Neuronal stem cell (in vitro differentiated cells): ENCODE results near the gene RESF1.

Experiments used
- DNase-seq: peaks from one replicate; pipeline ENCODE4 v3.0.0-alpha.2; 2013; ENCODE audit warnings: low spot score
- H2AFZ ChIP-seq: one replicate; pipeline ENCODE4 v1.6.1; 2013; ENCODE audit warnings: mild to moderate bottlenecking, low read length, inconsistent platforms
- H2AK5ac ChIP-seq: 2 replicates; pipeline ENCODE4 v1.6.1; 2013; ENCODE audit warnings: low read depth, mild to moderate bottlenecking, inconsistent platforms, low read length, moderate library complexity, mixed read lengths
- H2BK120ac ChIP-seq: 2 replicates; pipeline ENCODE4 v1.6.1; 2013; ENCODE audit warnings: low read depth, mild to moderate bottlenecking, inconsistent platforms, low read length, moderate library complexity, mixed read lengths
- H2BK12ac ChIP-seq: one replicate; pipeline ENCODE4 v1.6.1; 2013; ENCODE audit warnings: low read length, inconsistent platforms
- H2BK15ac ChIP-seq: 2 replicates; pipeline ENCODE4 v1.6.1; 2013; ENCODE audit warnings: mild to moderate bottlenecking, low read length, inconsistent platforms, mixed read lengths
- H2BK5ac ChIP-seq: one replicate; pipeline ENCODE4 v1.6.1; 2013; ENCODE audit warnings: inconsistent platforms, mild to moderate bottlenecking, low read length, moderate library complexity
- H3K14ac ChIP-seq: one replicate; pipeline ENCODE4 v1.6.1; 2013; ENCODE audit warnings: low read length, inconsistent platforms
- H3K18ac ChIP-seq: 2 replicates; pipeline ENCODE4 v1.6.1; 2013; ENCODE audit warnings: low read length, inconsistent platforms
- H3K23ac ChIP-seq: 2 replicates; pipeline ENCODE4 v1.6.1; 2013; ENCODE audit warnings: low read depth, mild to moderate bottlenecking, mixed read lengths, low read length, inconsistent platforms; ENCODE audit not compliant: poor library complexity
- H3K27ac ChIP-seq: replicated peaks from 3 replicates; pipeline ENCODE4 v1.5.1; 2013; ENCODE audit warnings: low read length, inconsistent platforms
- H3K27me3 ChIP-seq, 3 experiments: 2 replicates each; pipeline ENCODE4 v1.6.1; 2013; ENCODE audit warnings: low read length in 3 of 3, mild to moderate bottlenecking in 2 of 3, inconsistent platforms in 1 of 3, low read depth in 1 of 3, mixed read lengths in 1 of 3, moderate library complexity in 1 of 3; ENCODE audit not compliant: control insufficient read depth in 3 of 3, insufficient read depth in 3 of 3
- H3K36me3 ChIP-seq, 2 donors: replicated peaks in 1 of 2; 2 replicates each; pipeline ENCODE4 v1.6.1; 2013; ENCODE audit warnings: low read length in 2 of 2; ENCODE audit not compliant: control insufficient read depth in 2 of 2, insufficient read depth in 2 of 2
- H3K4ac ChIP-seq: 2 replicates; pipeline ENCODE4 v1.6.1; 2013; ENCODE audit warnings: inconsistent platforms, mild to moderate bottlenecking, low read length, moderate library complexity
- H3K4me1 ChIP-seq, 2 donors: 1 replicate in 1 of 2; 2 replicates in 1 of 2; pipeline ENCODE4 v1.6.1; 2013; ENCODE audit warnings: low read length in 2 of 2, low read depth in 1 of 2; ENCODE audit not compliant: control insufficient read depth in 2 of 2, insufficient read depth in 1 of 2
- H3K4me2 ChIP-seq: one replicate; pipeline ENCODE4 v1.6.1; 2013; ENCODE audit warnings: mild to moderate bottlenecking, low read length, inconsistent platforms; ENCODE audit not compliant: insufficient read depth, poor library complexity, severe bottlenecking
- H3K4me3 ChIP-seq, 2 donors: 2 replicates each; pipeline ENCODE4 v1.5.1; 2013; ENCODE audit warnings: low read length in 2 of 2, mild to moderate bottlenecking in 2 of 2, inconsistent platforms in 1 of 2, moderate library complexity in 1 of 2
- H3K79me1 ChIP-seq: one replicate; pipeline ENCODE4 v1.6.1; 2013; ENCODE audit warnings: low read depth, mild to moderate bottlenecking, inconsistent platforms, low read length, moderate library complexity
- H3K9ac ChIP-seq: one replicate; pipeline ENCODE4 v1.6.1; 2013; ENCODE audit warnings: mild to moderate bottlenecking, low read depth, low read length, inconsistent platforms; ENCODE audit not compliant: poor library complexity
- H3K9me3 ChIP-seq, 2 donors: replicated peaks in 1 of 2; 2 replicates each; pipeline versions ENCODE3 to v1.6.1; 2013; ENCODE audit warnings: low read length in 2 of 2, mild to moderate bottlenecking in 2 of 2, inconsistent platforms in 1 of 2, low read depth in 1 of 2, mixed read lengths in 1 of 2, moderate library complexity in 1 of 2; ENCODE audit not compliant: control insufficient read depth in 2 of 2, insufficient read depth in 1 of 2
- H4K8ac ChIP-seq: one replicate; pipeline ENCODE4 v1.6.1; 2013; ENCODE audit warnings: low read depth, mild to moderate bottlenecking, inconsistent platforms, low read length, moderate library complexity
- H4K91ac ChIP-seq: one replicate; pipeline ENCODE4 v1.6.1; 2013; ENCODE audit warnings: low read length, low read depth, mild to moderate bottlenecking, inconsistent platforms; ENCODE audit not compliant: poor library complexity
- WGBS, 2 donors: extraction: QIAGEN DNeasy Blood & Tissue Kit; methylation state at CpG; one replicate each; pipeline ENCODE4 v1.1.7; 2013; ENCODE audit warnings: missing lambda C conversion rate in 2 of 2, mixed read lengths in 1 of 2; ENCODE audit not compliant: insufficient read length in 2 of 2, insufficient replicate concordance in 1 of 2; ENCODE audit errors: extremely low coverage in 2 of 2; 5-methylcytosine and 5-hydroxymethylcytosine counted together

RESF1 gene

GRCh38 chr12:31952418-31952817 lies 6.8 kb upstream of the RESF1 start:
- H2BK12ac ChIP-seq, result no peak overlapping the region
- no CpG with 5 or more reads among the region's 5 CpGs for WGBS, 2 donors

GRCh38 chr12:31954925-31955858 lies 4.0 kb upstream of the RESF1 start:
- H3K9me3 ChIP-seq, result no peaks in the 10 kb centered on the region
- H2BK5ac ChIP-seq, result no peak overlapping the region
- no peak overlapping the region for H3K14ac ChIP-seq
- no peak overlapping the region for H3K9ac ChIP-seq
- H2AFZ ChIP-seq, result no peak overlapping the region
- no peak overlapping the region for H3K27ac ChIP-seq
- DNase-seq, result no peak
- no peaks in the 10 kb centered on the region for H3K79me1 ChIP-seq
- H3K4me1 ChIP-seq, result no peaks in the 10 kb centered on the region
- no CpG with 5 or more reads among the region's 7 CpGs for WGBS, 2 donors
- H2BK15ac ChIP-seq, result no peak overlapping the region
- H2AK5ac ChIP-seq, result no peak overlapping the region
- no peak overlapping the region for H3K4ac ChIP-seq
- no peak overlapping the region for H3K23ac ChIP-seq
- no peak overlapping the region for H2BK120ac ChIP-seq
- no peak overlapping the region for H3K18ac ChIP-seq
- no peak overlapping the region for H4K8ac ChIP-seq
- H3K36me3 ChIP-seq, result no peaks in the 10 kb centered on the region
- H3K4me3 ChIP-seq, result no peak overlapping the region
- no peak overlapping the region for H2BK12ac ChIP-seq
- H4K91ac ChIP-seq, result no peak overlapping the region
- H3K27me3 ChIP-seq, result no peaks in the 10 kb centered on the region
- no peak overlapping the region for H3K4me2 ChIP-seq

More at GRCh38 chr12:31952418-31952817, 6.8 kb upstream of the RESF1 start:
- Histone ChIP-seq H4K8ac (no peak overlapping the region), H2BK5ac (no peak overlapping the region), H3K79me1 (no peaks in the 10 kb centered on the region), H3K27ac (no peak overlapping the region), H2AFZ (no peak overlapping the region), H3K23ac (no peak overlapping the region), H3K4ac (no peak overlapping the region), H3K4me2 (no peak overlapping the region), H3K36me3 (no peaks in the 10 kb centered on the region), H3K9ac (no peak overlapping the region), H4K91ac (no peak overlapping the region), H3K9me3 (no peaks in the 10 kb centered on the region), H3K4me1 (no peaks in the 10 kb centered on the region), H3K27me3 (no peaks in the 10 kb centered on the region), H3K14ac (no peak overlapping the region), H3K4me3 (no peak overlapping the region), H3K18ac (no peak overlapping the region), H2AK5ac (no peak overlapping the region), H2BK120ac (no peak overlapping the region), H2BK15ac (no peak overlapping the region)
- DNase-seq, result no peak

- H3K9ac ChIP-seq, result no peak overlapping the region
- H3K4me2 ChIP-seq, result peak overlapping the region; percentile 95
- WGBS, 2 donors, result no CpG with 5 or more reads among the region's 10 CpGs
- H2BK120ac ChIP-seq, result no peak overlapping the region
- H3K4me1 ChIP-seq, result peaks cover 3 to 7% of the 10 kb centered on the region in 2 donors
- no peak overlapping the region for H2BK12ac ChIP-seq
- no peak overlapping the region for H3K18ac ChIP-seq
- H3K23ac ChIP-seq, result no peak overlapping the region
- no peak for DNase-seq
- peaks cover 3 to 30% of the 10 kb centered on the region in 2 donors for H3K36me3 ChIP-seq
- H3K27me3 ChIP-seq, result no peaks in the 10 kb centered on the region
- peak overlapping the region; percentile 20 for H2BK15ac ChIP-seq
- no peak overlapping the region for H4K91ac ChIP-seq
- no peak overlapping the region for H3K4ac ChIP-seq
- no peak overlapping the region for H4K8ac ChIP-seq
- H3K9me3 ChIP-seq, result peaks cover 0 to 3% of the 10 kb centered on the region in 2 donors
- peak overlapping the region; percentile 56 to 76 for H3K4me3 ChIP-seq
- H2BK5ac ChIP-seq, result no peak overlapping the region
- H3K79me1 ChIP-seq, result no peaks in the 10 kb centered on the region
- H3K27ac ChIP-seq, result no peak overlapping the region
- H2AK5ac ChIP-seq, result no peak overlapping the region
- H2AFZ ChIP-seq, result peak overlapping the region; percentile 95
- no peak overlapping the region for H3K14ac ChIP-seq
Observed at GRCh38 chr12:31958569-31959160, 550 bp upstream of the RESF1 start.
